ENCODE results near the gene SLC11A1. TPM values are rescaled to one million over a fixed set of nuclear protein-coding genes. Genes with fewer than 3 reads are reported as not detected.

The SLC11A1 gene
- total RNA-seq, 4 donors from 2014 or later: 2.2 to 4.6 (median 3.5) TPM

- DNase-seq (ENCODE audit: low spot score in 2 of 2): no peak
- H3K4me3 ChIP-seq (ENCODE audit: low read depth, poor library complexity, severe bottlenecking): no peak overlapping the region
- 71 to 75% methylated on average over 16 of the region's 16 CpGs for WGBS, 2 donors
- intact Hi-C loops (cut with DNase I; ENCODE audit: low total_unique reads): loop anchor here (10.0 kb wide), 1 partner anchor 118 kb away; the partner anchor contains the start of genes AAMP and PNKD
- TF ChIP-seq POLR2A (IDR thresholded peaks at IDR 0.05) (no peak), CTCF (IDR thresholded peaks at IDR 0.05) (no peak)
These were observed 10.9 kb downstream of the SLC11A1 start for GRCh38 chr2:218392891-218393462.

GRCh38 chr2:218393750-218394290, 11.7 kb downstream of the SLC11A1 start:
- intact Hi-C loops (cut with DNase I; ENCODE audit: low total_unique reads): loop anchor here (10.0 kb wide), 1 partner anchor 119 kb away; the partner anchor contains the start of genes AAMP and PNKD
- no peak for DNase-seq (ENCODE audit: low spot score in 2 of 2)
- H3K4me3 ChIP-seq (ENCODE audit: low read depth, poor library complexity, severe bottlenecking): no peak overlapping the region
- 67 to 68% methylated on average over 8 of the region's 8 CpGs for WGBS, 2 donors
- TF ChIP-seq POLR2A (IDR thresholded peaks at IDR 0.05) (no peak), CTCF (IDR thresholded peaks at IDR 0.05) (no peak)

- TF ChIP-seq CTCF (IDR thresholded peaks at IDR 0.05): no peak
- TF ChIP-seq POLR2A (IDR thresholded peaks at IDR 0.05): no peak
- 76 to 82% methylated on average over 11 to 13 of the region's 13 CpGs for WGBS, 2 donors
- H3K4me3 ChIP-seq (ENCODE audit: low read depth, poor library complexity, severe bottlenecking): no peak overlapping the region
- no peak for DNase-seq (ENCODE audit: low spot score in 2 of 2)
- intact Hi-C loops (cut with DNase I; ENCODE audit: low total_unique reads): loop anchor here (10.0 kb wide), 1 partner anchor 120 kb away; the partner anchor contains the start of genes AAMP and PNKD
These were observed 12.4 kb downstream of the SLC11A1 start for GRCh38 chr2:218394298-218395089.

- WGBS, 2 donors: 74 to 76% methylated on average over 6 of the region's 6 CpGs
- intact Hi-C loops (cut with DNase I; ENCODE audit: low total_unique reads): loop anchor here (10.0 kb wide), 1 partner anchor 120 kb away; the partner anchor contains the start of genes AAMP and PNKD
- DNase-seq (ENCODE audit: low spot score in 2 of 2): no peak
- no peak for TF ChIP-seq POLR2A (IDR thresholded peaks at IDR 0.05)
- TF ChIP-seq CTCF (IDR thresholded peaks at IDR 0.05): no peak
- no peak overlapping the region for H3K4me3 ChIP-seq (ENCODE audit: low read depth, poor library complexity, severe bottlenecking)
These were observed 13.0 kb downstream of the SLC11A1 start for GRCh38 chr2:218395090-218395444.

GRCh38 chr2:218395456-218395825, 13.4 kb downstream of the SLC11A1 start:
- 14 to 20% methylated on average over 16 of the region's 16 CpGs for WGBS, 2 donors
- TF ChIP-seq POLR2A (IDR thresholded peaks at IDR 0.05) (no peak), CTCF (IDR thresholded peaks at IDR 0.05) (no peak)
- no peak overlapping the region for H3K4me3 ChIP-seq (ENCODE audit: low read depth, poor library complexity, severe bottlenecking)
- intact Hi-C loops (cut with DNase I; ENCODE audit: low total_unique reads): loop anchor here (10.0 kb wide), 1 partner anchor 121 kb away; the partner anchor contains the start of genes AAMP and PNKD
- no peak for DNase-seq (ENCODE audit: low spot score in 2 of 2)

Measured in lower leg skin (tissue), 4 donors.